ENCODE measurements around the gene ORAI3. TPM values are rescaled to one million over a fixed set of nuclear protein-coding genes. Genes with fewer than 3 reads are reported as not detected.

ORAI3 gene
- 22.9 and 24.8 TPM in 2 replicates for total RNA-seq

DNA sequence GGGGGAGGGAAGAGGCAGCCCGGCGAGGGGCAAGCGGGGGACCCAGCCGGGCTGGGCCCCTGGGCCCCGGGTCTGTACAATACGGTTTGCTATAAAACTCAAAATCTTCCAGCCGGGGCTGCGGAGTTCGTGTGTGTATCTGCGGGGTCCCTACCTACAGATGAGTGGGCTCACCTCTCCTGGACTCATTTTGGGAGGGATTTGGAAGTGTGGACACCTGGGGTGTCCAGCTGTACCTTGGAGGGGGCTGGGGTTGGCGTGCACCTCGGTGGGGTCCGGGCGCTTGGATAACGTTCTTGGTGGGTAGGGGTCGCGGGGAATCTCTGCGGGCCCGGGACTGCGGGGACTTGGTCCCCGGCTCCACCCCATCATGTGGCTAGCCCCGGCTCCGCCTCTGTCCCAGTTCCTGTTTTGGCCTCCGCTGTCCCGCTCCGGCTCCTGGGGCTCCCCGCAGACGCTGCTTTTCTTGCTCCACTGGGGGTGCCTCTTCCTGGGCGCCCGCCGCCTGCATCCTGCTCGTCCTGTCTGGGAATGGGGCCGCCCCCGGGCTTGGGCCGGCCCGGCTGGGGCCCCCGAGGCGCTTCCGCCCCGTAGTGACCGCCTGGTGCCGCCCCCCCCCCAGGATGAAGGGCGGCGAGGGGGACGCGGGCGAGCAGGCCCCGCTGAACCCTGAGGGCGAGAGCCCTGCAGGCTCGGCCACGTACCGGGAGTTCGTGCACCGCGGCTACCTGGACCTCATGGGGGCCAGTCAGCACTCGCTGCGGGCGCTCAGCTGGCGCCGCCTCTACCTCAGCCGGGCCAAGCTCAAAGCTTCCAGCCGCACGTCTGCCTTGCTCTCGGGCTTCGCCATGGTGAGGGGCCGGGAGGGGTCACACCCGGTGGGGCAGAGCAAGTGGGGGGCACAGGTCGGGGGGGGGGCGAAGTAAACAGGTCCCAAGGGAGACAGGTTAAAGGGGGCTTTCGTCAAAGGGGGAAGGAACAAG is at the start of gene ORAI3:
TSS of gene ORAI3 (plus strand) at position 402 of the 983 bp plus-strand sequence. CDS start at position 624, 222 bp downstream.
- DNase-seq (ENCODE audit: low read depth in 2 of 2), result peak; percentile 59 to 71

DNA sequence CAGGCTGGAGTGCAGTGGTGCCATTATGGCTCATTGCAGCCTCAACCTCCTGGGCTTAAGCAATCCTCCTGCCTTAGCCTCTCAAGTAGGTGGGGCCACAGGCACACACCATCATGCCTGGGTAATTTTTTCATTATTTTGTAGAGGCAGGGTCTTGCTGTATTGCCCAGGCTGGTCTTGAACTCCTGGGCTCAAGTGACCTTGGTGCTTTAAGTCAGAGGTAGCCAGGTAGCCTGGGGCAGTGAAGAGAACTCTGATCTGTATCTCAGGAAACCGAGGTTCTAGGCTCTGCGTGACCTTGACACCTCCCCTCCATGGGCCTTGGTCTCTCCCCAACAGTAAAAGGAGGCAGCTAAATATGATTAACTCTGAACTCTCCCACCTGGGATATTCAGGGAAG is 49.1 kb upstream of the ORAI3 start:
- DNase-seq (ENCODE audit: low read depth in 2 of 2), result no peak

DNA sequence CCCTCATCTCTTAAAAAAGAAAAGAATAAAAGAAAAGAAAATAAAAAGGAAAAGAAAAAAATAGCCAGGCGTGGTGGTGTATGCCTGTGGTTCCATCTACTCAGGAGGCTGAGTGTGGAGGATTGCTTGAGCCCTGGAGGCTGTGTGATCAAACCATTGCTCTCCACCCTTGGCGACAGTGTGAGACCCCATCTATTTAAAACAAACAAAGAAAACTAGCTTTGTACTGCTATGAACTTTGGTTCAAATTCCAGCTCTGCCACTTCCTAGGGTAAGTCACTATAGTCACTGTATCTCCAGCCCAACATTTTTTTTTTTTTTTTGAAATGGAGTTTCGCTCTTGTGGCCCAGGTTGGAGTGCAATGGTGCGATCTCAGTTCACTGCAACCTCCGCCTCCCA is 48.3 kb upstream of the ORAI3 start:
- DNase-seq (ENCODE audit: low read depth in 2 of 2), result no peak

DNA sequence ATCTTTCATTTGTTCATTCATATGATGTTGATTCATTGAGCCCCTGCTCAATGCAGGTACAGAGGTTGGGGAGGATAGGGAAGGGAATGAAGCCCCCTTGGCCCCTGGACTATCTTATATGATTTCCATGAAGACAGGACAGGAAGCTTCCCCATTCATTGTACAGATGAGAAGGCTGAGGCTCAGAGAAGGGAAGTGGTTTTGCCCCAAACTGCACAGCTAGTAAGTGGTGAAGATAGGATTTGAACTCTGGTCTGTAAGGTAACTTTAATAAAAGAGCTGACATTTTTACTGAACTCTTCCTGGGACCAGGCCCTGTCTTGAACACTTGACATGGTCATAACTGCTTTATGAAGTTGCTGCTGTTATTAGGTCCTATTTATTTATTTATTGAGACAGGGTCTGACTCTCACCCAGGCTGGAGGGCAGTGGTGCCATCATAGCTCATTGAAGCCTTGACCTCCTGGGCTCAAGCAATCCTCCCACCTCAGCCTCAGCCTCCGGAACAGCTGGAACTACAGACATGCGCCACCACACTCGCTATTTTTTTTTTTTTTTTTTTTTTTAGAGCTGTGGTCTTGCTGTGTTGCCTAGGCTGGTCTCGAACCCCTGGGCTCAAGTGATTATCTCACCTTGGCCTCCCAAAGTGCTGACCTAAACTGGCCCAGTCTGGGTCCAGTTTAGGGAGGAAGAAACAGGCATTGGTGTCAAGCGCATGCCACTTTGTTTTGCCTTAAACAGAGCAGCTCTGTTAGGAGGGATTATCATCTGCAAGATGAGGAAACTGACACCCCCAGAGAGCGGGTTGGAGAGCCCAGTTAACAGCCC is 47.5 kb upstream of the ORAI3 start:
- no peak for DNase-seq (ENCODE audit: low read depth in 2 of 2)

DNA sequence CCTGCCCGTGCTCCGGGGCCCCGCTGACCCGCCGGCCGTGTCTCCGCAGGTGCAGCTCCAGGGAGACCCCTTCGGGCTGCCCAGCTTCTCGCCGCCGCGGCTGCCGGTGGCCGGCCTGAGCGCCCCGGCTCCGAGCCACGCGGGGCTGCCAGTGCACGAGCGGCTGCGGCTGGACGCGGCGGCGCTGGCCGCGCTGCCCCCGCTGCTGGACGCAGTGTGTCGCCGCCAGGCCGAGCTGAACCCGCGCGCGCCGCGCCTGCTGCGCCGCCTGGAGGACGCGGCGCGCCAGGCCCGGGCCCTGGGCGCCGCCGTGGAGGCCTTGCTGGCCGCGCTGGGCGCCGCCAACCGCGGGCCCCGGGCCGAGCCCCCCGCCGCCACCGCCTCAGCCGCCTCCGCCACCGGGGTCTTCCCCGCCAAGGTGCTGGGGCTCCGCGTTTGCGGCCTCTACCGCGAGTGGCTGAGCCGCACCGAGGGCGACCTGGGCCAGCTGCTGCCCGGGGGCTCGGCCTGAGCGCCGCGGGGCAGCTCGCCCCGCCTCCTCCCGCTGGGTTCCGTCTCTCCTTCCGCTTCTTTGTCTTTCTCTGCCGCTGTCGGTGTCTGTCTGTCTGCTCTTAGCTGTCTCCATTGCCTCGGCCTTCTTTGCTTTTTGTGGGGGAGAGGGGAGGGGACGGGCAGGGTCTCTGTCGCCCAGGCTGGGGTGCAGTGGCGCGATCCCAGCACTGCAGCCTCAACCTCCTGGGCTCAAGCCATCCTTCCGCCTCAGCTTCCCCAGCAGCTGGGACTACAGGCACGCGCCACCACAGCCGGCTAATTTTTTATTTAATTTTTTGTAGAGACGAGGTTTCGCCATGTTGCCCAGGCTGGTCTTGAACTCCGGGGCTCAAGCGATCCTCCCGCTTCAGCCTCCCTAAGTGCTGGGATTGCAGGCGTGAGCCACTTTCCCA is 46.6 kb upstream of the ORAI3 start:
- peak; percentile 76 to 86 for DNase-seq (ENCODE audit: low read depth in 2 of 2)

DNA sequence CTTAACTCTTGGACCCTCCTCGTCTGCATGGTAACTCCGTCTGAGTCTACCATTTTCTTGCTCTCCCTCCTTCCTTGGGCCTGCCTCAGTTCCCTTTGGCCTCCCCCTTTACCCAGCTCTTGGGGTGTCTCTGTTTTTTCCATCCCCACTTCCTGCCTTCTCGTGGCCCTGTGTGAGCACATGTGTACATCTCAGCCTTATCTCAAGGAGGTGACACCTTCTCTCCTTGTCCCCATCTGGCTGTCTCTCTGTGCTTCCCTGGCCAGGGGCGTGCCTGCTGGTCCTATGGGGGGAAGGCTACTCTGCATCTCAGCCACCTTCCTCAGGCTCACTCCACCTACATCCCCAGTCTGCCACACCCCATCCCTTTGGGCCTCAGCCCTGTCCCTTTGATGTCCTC is 45.9 kb upstream of the ORAI3 start:
- no peak for DNase-seq (ENCODE audit: low read depth in 2 of 2)

DNA sequence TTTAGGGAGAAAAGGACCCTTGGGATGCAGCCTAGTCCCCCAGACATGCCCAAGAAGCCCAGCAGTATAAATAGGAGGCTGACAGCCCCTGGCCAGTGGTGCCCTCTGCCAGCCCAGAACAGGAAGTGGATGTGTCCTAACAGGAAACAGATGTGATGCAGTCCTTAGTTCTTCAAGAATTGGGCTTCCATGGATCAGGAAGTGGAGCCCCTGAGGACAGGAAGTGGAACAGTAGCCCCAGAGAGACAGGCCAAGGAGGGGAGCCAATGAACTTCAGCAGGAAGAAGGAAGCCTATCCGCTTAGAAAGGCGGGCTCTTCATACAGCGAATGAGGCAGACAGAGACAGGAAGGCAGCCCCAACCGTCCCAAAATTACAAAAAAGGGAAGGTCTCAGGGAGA is 45.3 kb upstream of the ORAI3 start:
- peak; percentile 62 to 75 for DNase-seq (ENCODE audit: low read depth in 2 of 2)

DNA sequence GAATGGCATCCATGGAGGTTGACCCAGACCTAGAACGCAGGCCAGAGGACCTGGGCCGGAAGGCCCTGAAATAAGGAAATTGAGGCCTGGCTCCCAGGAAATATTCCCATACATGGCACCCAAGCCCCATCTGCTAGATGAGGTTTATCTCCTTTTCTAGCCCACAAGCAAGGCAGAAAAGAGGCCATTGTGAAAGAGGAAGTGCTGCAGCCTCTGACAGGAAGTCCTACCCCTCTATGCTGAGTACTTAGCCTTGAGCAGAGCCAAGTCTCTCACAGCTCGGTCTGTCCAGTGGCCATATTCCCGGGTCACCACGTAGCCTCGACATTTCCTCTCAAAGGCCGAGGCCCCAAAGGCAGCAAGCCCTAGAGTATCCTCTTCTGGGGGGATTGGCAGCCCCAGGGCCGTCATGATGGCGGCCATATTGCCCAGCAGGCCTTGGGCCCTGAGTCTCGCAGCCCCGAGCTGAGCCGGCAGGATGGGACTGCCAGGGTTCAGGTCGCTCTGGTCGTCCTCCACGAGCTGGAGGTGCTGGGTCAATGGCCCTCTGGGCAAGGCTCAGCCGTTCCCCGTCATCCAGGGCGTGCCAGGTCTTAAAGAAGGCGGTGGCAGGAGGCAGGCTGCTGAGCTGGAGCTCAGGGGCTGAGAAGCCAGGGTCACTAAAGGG is 44.6 kb upstream of the ORAI3 start:
- DNase-seq (ENCODE audit: low read depth in 2 of 2), result no peak

DNA sequence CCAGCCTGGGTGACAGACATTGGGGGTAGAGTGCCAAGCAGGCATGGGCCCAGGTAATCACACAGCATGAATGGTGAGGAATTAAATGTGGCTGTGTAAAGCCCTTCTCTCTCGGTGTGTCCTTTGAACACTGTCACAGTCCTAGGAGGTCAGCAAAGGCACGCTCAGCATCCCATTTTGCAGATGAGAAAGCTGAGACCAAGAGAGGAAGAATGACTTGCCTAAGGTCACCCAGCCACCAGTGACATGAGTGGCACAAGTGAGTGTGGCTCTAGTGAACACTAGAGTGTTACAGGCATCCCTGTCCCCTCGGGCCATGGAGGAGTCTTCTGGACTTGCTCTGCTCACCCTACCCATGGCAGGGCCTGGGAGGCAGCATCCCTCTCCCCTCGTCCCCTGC is 41.8 kb upstream of the ORAI3 start:
- DNase-seq (ENCODE audit: low read depth in 2 of 2), result no peak

DNA sequence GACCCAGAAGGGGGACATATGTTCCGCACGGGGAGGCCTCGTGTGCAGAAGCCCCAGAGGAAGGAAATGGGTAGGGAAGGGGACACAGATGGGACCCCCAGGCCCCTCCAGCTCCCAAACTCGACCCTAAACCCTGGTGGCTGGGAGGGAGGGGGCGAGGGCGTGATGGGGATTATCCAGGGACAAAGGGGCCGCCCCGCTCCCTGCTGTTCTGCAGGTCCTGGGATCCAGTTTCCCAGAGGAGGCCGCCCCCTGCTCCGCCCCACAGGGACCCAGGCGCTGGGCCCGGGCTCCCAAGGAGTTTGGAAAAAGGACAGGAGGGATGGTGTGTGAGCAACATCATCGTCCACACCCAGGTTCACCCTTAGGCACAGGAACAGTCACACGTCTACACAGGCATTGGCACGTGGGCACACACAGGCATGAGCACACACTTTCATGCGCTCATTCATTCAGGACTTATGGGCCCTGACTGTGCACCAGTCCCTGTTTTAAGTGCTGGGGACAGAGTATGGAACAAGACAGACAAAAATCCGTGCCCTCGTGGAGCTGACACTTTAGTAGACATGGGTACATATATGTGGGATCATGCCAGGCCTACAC is 38.3 kb upstream of the ORAI3 start:
- DNase-seq (ENCODE audit: low read depth in 2 of 2), result no peak

DNA sequence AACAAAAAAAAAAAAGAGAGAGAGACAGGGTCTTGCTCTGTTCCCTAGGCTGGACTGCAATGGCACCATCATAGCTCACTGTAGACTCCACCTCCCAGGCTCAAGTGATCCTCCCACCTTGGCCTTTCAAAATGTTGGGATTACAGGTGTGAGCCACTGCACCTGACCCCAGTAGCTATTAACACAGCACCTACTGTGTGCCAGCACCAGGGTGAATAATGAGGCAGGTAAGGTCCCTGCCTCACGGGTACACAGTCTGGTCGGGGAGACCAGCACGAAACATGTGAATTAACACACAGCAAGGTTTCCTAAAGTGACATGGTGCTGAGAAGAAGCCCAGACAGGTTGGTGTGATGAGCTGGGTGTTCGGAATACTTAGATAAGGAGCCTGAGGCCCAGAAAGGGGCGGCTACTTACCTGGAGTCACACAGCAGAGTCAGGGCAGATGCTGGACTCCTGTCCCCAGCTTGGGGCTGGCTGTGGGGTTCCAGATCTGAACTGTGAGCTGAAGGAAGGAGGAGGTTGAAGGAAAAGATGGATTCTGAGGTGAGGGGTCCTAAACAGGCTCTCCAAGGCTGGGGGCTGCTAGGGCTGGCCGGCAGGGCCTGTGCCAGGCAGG is 36.0 kb upstream of the ORAI3 start:
- no peak for DNase-seq (ENCODE audit: low read depth in 2 of 2)

DNA sequence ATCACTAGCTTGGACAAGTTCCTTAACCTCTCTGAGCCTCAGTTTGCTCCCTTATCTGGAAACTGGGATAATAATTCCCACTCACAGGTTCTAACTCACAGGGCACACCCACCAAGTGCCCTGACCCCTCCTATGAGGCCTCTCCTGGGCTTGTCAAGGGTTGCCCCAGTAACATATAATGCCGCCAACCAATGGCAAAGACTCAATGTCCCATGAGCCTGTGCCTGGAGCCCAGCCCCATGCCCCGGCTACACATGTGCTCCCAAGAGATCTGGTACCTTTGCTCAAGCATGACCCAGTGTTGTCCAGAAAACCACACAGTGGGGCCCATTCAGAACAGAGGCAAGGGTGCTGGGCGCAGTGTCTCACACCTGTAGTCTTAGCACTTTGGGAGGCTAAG is 34.0 kb upstream of the ORAI3 start:
- DNase-seq (ENCODE audit: low read depth in 2 of 2), result no peak

DNA sequence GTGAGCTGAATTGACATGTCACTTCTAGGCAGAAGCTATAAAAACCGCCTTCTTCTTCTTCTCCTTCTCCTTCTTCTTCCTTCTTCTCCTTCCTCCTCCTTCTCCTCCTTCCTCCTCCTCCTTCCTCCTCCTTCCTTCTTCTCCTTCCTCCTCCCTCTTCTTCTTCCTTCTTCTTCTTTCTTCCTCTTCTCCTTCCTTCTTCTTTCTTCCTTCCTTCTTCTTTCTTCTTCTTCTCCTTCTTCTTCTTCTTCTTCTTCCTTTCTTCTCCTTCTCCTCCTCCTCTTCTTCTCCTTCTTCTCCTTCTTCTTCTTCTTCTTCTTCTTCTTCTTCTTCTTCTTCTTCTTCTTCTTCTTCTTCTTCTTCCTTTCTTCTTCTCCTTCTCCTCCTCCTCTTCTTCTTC is 30.3 kb upstream of the ORAI3 start:
- DNase-seq (ENCODE audit: low read depth in 2 of 2), result no peak

DNA sequence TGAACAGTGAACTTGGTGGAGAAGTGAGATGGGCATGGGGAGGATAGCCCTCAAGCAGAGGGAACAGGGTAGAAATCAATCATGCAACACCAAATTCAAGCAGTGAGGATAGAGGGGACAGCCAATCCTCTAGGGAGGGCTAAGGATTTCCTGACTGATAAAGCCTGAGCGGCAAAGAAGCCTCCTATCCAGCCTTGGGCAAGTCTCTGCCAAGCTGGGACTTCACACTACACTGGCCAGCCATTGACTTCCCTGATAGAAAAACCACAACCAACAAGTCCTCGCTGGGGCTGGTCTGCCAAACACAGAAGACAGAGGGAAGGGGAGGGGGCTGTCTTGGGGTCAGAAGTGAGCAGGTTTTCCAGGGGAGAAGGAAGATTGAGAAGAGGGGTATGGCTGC is 28.0 kb upstream of the ORAI3 start:
- no peak for DNase-seq (ENCODE audit: low read depth in 2 of 2)

DNA sequence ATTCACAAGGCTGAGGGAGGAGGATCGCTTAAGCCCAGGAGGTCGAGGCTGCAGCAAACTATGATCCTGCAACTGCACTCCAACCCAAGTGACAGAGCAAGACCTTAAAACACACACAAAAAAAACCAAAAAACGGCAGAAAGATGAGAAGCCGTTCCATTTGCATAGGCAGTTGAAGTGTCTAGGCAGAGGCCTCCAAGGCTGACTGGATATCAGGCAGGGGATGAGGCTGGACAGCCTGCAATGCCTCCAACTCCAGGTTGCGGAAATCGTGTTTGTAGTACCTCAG is 27.5 kb upstream of the ORAI3 start:
- DNase-seq (ENCODE audit: low read depth in 2 of 2), result no peak

DNA sequence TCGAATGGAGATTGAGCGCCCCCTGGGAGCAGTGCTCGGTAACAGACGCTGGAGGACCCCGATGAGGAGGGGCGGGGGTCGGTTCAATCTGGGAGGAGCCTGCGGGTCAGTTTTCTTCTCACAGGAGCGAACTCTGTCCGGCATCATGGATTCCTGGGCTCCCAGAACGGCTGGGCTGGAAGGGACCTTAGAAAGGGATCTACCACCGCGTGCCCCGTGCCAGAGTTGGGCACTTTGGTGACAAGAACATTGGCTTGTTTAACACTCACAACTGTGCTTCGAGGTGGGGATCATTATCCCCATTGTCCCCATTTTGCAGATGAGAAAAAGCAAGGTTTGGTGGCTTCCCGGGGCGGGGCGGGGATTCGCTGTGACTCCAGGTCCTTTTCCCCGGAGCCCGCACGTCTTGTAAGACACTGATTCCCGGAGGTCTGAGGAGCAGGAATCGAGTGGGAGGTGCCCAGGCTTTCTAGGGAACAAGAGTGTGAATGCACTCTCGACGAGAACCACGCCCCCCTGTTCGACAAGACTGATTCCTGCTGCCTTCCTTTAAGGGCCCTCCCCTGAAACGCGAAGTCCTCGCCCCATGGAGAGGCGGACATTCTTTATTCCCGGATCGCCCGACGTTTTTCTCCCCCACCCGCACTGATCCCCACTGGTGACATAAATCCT is 27.0 kb upstream of the ORAI3 start:
- DNase-seq (ENCODE audit: low read depth in 2 of 2), result peak; percentile 91 to 95

DNA sequence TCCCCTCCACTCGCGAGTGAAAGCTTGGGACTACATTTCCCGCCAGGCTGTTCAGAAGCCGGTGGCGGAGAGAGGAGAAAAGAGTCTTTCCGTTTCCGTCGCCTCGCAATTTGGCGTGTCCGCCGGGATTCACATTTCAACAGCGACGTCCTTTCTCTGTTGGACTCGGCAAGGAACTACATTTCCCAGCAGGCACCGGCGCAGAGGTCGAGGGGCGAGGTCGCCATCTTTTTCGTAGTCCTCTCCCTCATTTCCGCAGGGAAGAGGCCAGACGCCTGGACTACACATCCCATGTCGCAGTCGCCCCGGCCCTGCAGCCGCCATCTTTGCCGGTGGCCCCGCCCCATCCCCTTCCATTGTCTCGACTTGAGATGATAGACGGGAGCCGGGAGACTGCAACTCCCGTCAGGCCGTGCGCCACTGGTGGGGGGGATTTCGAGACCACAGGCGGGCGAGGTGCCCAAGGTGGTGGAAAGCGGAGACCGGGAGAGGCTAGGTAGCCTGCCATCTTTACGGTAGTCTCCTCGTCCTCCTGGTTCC is 26.4 kb upstream of the ORAI3 start:
- DNase-seq (ENCODE audit: low read depth in 2 of 2), result peak; percentile 100

DNA sequence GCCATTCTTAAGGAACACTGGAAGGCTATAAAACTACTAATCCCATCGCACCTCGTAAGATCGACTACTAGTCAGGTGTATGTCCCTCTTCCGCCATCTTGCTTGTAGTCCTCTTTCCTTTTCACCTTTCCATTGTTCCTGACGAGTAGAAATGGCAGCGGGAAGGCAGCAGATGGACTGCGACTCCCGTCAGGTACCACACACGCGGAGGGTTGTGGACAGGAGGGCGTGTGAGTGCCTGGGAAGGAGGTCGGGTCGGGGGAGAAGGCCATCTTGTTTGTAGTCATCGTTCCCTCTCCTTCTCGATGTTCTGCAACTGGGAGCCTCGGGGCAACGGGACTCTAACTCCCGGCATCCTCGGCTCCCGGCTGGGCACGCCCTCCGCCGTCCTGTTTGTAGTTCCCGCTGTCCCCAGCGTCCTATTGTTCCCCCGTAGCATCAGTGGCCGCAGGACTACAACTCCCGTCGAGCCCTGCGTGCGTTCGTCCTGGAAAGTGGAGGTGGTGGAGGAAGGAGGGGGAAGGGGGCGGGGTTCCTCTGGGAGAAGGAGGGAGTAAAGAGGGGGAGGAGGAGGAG is 25.8 kb upstream of the ORAI3 start:
- DNase-seq (ENCODE audit: low read depth in 2 of 2), result peak; percentile 99 to 100

DNA sequence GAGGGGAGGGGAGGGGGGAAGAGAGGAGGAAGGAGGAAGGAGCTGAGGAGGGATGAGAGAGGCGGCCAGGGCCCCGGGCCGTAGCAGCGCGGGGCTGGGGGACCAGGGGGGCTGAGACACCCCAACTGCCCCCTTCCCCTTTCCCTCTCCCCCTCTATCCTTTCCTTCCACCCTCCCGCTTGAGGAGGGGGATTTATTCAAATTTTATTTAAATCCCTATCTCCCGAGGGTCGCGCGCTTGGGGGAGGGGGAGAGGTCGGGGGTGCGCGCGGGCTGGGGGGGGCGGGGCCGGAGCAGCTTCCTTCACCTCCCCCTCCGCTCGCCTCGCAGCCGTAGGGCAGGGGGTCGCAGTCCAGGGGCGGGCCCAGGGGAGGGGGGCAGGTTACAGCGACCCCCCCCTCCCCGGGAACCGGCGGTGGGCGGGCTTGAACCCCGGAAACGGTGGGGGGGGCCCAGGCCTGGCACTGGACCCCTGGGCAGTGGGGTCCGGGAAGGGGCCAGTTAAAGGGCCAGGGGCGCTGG is 25.3 kb upstream of the ORAI3 start, which contains the start of gene FBXL19:
TSS of gene FBXL19 (plus strand) at position 19 of the 522 bp plus-strand sequence. CDS start 2,183 bp downstream, outside the sequence.
- DNase-seq (ENCODE audit: low read depth in 2 of 2), result no peak

Measured in lung microvascular endothelial cell (primary cell).